Astrocyte (in vitro differentiated cells and primary cell): Measurements from ENCODE around the gene MATN4. TPM values are rescaled to one million over a fixed set of nuclear protein-coding genes. Genes with fewer than 3 reads are reported as not detected.

Source experiments
- DNase-seq: peaks from one replicate; pipeline ENCODE4 v3.0.0-alpha.2; 2010; ENCODE audit warnings: low read depth
- FAIRE-seq: peaks from 2 replicates; lab custom pipeline; 2011; peaks lifted over from hg19 to GRCh38; lab: Jason Lieb, UNC
- H2AFZ ChIP-seq: 2 replicates; pipeline ENCODE4 v1.6.0; 2012; ENCODE audit warnings: low read depth, low read length, inconsistent platforms
- H3K27ac ChIP-seq: 2 replicates; pipeline ENCODE4 v1.5.1; 2011; ENCODE audit warnings: low read depth, low read length, inconsistent platforms
- H3K27me3 ChIP-seq: 2 replicates; pipeline ENCODE4 v1.6.0; 2011; ENCODE audit warnings: low read length, inconsistent platforms; ENCODE audit not compliant: insufficient read depth
- H3K36me3 ChIP-seq: 2 replicates; pipeline ENCODE4 v1.5.1; 2011; ENCODE audit warnings: low read length, inconsistent platforms; ENCODE audit not compliant: insufficient read depth
- H3K4me1 ChIP-seq: 2 replicates; pipeline ENCODE4 v1.5.1; 2011; ENCODE audit warnings: low read length, inconsistent platforms; ENCODE audit not compliant: insufficient read depth
- H3K4me2 ChIP-seq: 2 replicates; pipeline ENCODE4 v1.6.0; 2012; ENCODE audit warnings: low read length, inconsistent platforms
- H3K4me3 ChIP-seq: 2 replicates; pipeline ENCODE4 v1.5.1; 2011; ENCODE audit warnings: low read depth, mild to moderate bottlenecking, low read length, inconsistent platforms; ENCODE audit not compliant: insufficient read depth
- H3K79me2 ChIP-seq: 2 replicates; pipeline ENCODE4 v1.6.0; 2012; ENCODE audit warnings: mild to moderate bottlenecking, low read length, inconsistent platforms; ENCODE audit not compliant: insufficient read depth
- H3K9ac ChIP-seq: 2 replicates; pipeline ENCODE4 v1.6.0; 2012; ENCODE audit warnings: mild to moderate bottlenecking, low read length, inconsistent platforms
- H3K9me3 ChIP-seq: 2 replicates; pipeline ENCODE4 v1.5.1; 2012; ENCODE audit warnings: low read depth, mild to moderate bottlenecking, low read length, inconsistent platforms; ENCODE audit not compliant: insufficient read depth
- H4K20me1 ChIP-seq: 2 replicates; pipeline ENCODE4 v1.6.0; 2012; ENCODE audit warnings: low read length, inconsistent platforms; ENCODE audit not compliant: insufficient read depth
- H3K27ac Mint-ChIP-seq: one replicate; pipeline ENCODE4 v1.8.0; 2021; ENCODE audit warnings: mild to moderate bottlenecking, mixed read lengths; ENCODE audit not compliant: unreplicated experiment
- H3K27me3 Mint-ChIP-seq: one replicate; pipeline ENCODE4 v1.8.0; 2021; ENCODE audit warnings: low read depth, mixed read lengths; ENCODE audit not compliant: unreplicated experiment
- H3K36me3 Mint-ChIP-seq: one replicate; pipeline ENCODE4 v1.8.0; 2021; ENCODE audit warnings: low read depth, mixed read lengths; ENCODE audit not compliant: unreplicated experiment
- H3K4me1 Mint-ChIP-seq: one replicate; pipeline ENCODE4 v1.8.0; 2021; ENCODE audit warnings: low read depth, mixed read lengths; ENCODE audit not compliant: unreplicated experiment
- H3K4me3 Mint-ChIP-seq: one replicate; pipeline ENCODE4 v1.8.0; 2021; ENCODE audit warnings: mild to moderate bottlenecking, moderate library complexity, mixed read lengths; ENCODE audit not compliant: unreplicated experiment
- H3K9me3 Mint-ChIP-seq: one replicate; pipeline ENCODE4 v1.8.0; 2021; ENCODE audit warnings: mild to moderate bottlenecking, mixed read lengths; ENCODE audit not compliant: unreplicated experiment
- CTCF ChIP-seq: IDR thresholded peaks from 2 replicates; pipeline ENCODE4 v1.5.1; 2011; ENCODE audit warnings: low read depth, mild to moderate bottlenecking, inconsistent platforms, low read length, moderate library complexity; ENCODE audit not compliant: insufficient read depth
- EZH2 ChIP-seq: IDR thresholded peaks from 2 replicates; pipeline ENCODE4 v1.6.1; 2012; ENCODE audit warnings: mild to moderate bottlenecking, low read length, inconsistent platforms; ENCODE audit not compliant: insufficient read depth
- total RNA-seq: library from RNA; stranded (reverse); gene quantifications from 2 replicates; pipeline ENCODE4 v1.2.1, GENCODE V29; 2021

The MATN4 gene
- total RNA-seq, 1 donor from 2014 or later: 0.20 TPM

- Histone ChIP-seq H3K9me3 (no peaks in the 10 kb centered on the region), H4K20me1 (no peaks in the 10 kb centered on the region), H3K9ac (no peak overlapping the region), H3K4me2 (no peak overlapping the region), H3K27ac (no peak overlapping the region), H3K4me1 (no peaks in the 10 kb centered on the region), H3K36me3 (no peaks in the 10 kb centered on the region), H3K79me2 (no peaks in the 10 kb centered on the region), H3K4me3 (no peak overlapping the region), H2AFZ (no peak overlapping the region), H3K27me3 (no peaks in the 10 kb centered on the region)
- TF ChIP-seq EZH2 (no peak), CTCF (no peak)
- no peak overlapping the region for H3K4me3 Mint-ChIP-seq
- no peaks in the 10 kb centered on the region for H3K4me1 Mint-ChIP-seq
- no peaks in the 10 kb centered on the region for H3K36me3 Mint-ChIP-seq
- no peak for FAIRE-seq
- no peak overlapping the region for H3K27ac Mint-ChIP-seq
- DNase-seq: no peak
- H3K27me3 Mint-ChIP-seq: peaks cover 7% of the 10 kb centered on the region
- H3K9me3 Mint-ChIP-seq: no peaks in the 10 kb centered on the region
Observed at GRCh38 chr20:45268531-45268930, 39.6 kb downstream of the MATN4 start.

- Histone ChIP-seq H3K4me3 (no peak overlapping the region), H4K20me1 (no peaks in the 10 kb centered on the region), H3K27ac (no peak overlapping the region), H3K27me3 (no peaks in the 10 kb centered on the region), H3K4me1 (no peaks in the 10 kb centered on the region), H3K79me2 (no peaks in the 10 kb centered on the region), H3K9ac (no peak overlapping the region), H3K4me2 (no peak overlapping the region), H3K36me3 (no peaks in the 10 kb centered on the region), H3K9me3 (no peaks in the 10 kb centered on the region), H2AFZ (no peak overlapping the region)
- Mint-ChIP-seq H3K27ac (no peak overlapping the region), H3K9me3 (no peaks in the 10 kb centered on the region), H3K4me3 (no peak overlapping the region), H3K4me1 (no peaks in the 10 kb centered on the region), H3K27me3 (peaks cover 5% of the 10 kb centered on the region), H3K36me3 (no peaks in the 10 kb centered on the region)
- TF ChIP-seq CTCF: no peak
- TF ChIP-seq EZH2: no peak
- FAIRE-seq: no peak
- no peak for DNase-seq
Observed at GRCh38 chr20:45266977-45267376, 41.1 kb downstream of the MATN4 start.

GRCh38 chr20:45263556-45264266, 44.4 kb downstream of the MATN4 start:
- Mint-ChIP-seq H3K27me3 (peaks cover 6% of the 10 kb centered on the region), H3K27ac (no peak overlapping the region), H3K9me3 (no peaks in the 10 kb centered on the region), H3K36me3 (no peaks in the 10 kb centered on the region), H3K4me1 (no peaks in the 10 kb centered on the region), H3K4me3 (no peak overlapping the region)
- no peaks in the 10 kb centered on the region for H3K4me1 ChIP-seq
- H3K4me2 ChIP-seq: no peak overlapping the region
- FAIRE-seq (no peak), DNase-seq (no peak)
- no peak overlapping the region for H2AFZ ChIP-seq
- TF ChIP-seq EZH2: no peak
- TF ChIP-seq CTCF: no peak
- H3K27ac ChIP-seq: no peak overlapping the region
- H3K27me3 ChIP-seq: peaks cover 8% of the 10 kb centered on the region
- H3K4me3 ChIP-seq: no peak overlapping the region
- no peak overlapping the region for H3K9ac ChIP-seq
- no peaks in the 10 kb centered on the region for H3K79me2 ChIP-seq
- no peaks in the 10 kb centered on the region for H3K9me3 ChIP-seq
- no peaks in the 10 kb centered on the region for H3K36me3 ChIP-seq
- H4K20me1 ChIP-seq: no peaks in the 10 kb centered on the region
